ENCODE data around the gene CNN3. TPM values are rescaled to one million over a fixed set of nuclear protein-coding genes. Genes with fewer than 3 reads are reported as not detected.
A peak's percentile ranks its signal among the peaks of the same experiment; 100 is the strongest.

CNN3 gene
- total RNA-seq, 1 donor from 2014 or later: 238 TPM

GRCh38 chr1:94888201-94888600 is 38.7 kb downstream of the CNN3 start:
- Mint-ChIP-seq H3K4me3 (ENCODE audit: unreplicated experiment) (no peak overlapping the region), H3K27ac (ENCODE audit: unreplicated experiment) (no peak overlapping the region), H3K9me3 (ENCODE audit: unreplicated experiment) (no peaks in the 10 kb centered on the region), H3K4me1 (ENCODE audit: unreplicated experiment) (peaks cover 30% of the 10 kb centered on the region), H3K27me3 (ENCODE audit: unreplicated experiment) (no peaks in the 10 kb centered on the region), H3K36me3 (ENCODE audit: unreplicated experiment) (peaks cover 20% of the 10 kb centered on the region)
- no peak for TF ChIP-seq CTCF (IDR thresholded peaks at IDR 0.05)
- no peak for DNase-seq (ENCODE audit: extremely low spot score, unreplicated experiment)

- H3K36me3 Mint-ChIP-seq (ENCODE audit: unreplicated experiment): peaks cover 18% of the 10 kb centered on the region
- no peak overlapping the region for H3K4me3 Mint-ChIP-seq (ENCODE audit: unreplicated experiment)
- peaks cover 33% of the 10 kb centered on the region for H3K4me1 Mint-ChIP-seq (ENCODE audit: unreplicated experiment)
- TF ChIP-seq CTCF (IDR thresholded peaks at IDR 0.05): no peak
- DNase-seq (ENCODE audit: extremely low spot score, unreplicated experiment): no peak
- H3K27me3 Mint-ChIP-seq (ENCODE audit: unreplicated experiment): no peaks in the 10 kb centered on the region
- H3K9me3 Mint-ChIP-seq (ENCODE audit: unreplicated experiment): no peaks in the 10 kb centered on the region
- no peak overlapping the region for H3K27ac Mint-ChIP-seq (ENCODE audit: unreplicated experiment)
These were observed 39.2 kb downstream of the CNN3 start for GRCh38 chr1:94887603-94888171.

GRCh38 chr1:94887106-94887505 is 39.8 kb downstream of the CNN3 start:
- Mint-ChIP-seq H3K27me3 (ENCODE audit: unreplicated experiment) (no peaks in the 10 kb centered on the region), H3K4me3 (ENCODE audit: unreplicated experiment) (no peak overlapping the region), H3K9me3 (ENCODE audit: unreplicated experiment) (no peaks in the 10 kb centered on the region), H3K36me3 (ENCODE audit: unreplicated experiment) (peaks cover 15% of the 10 kb centered on the region), H3K27ac (ENCODE audit: unreplicated experiment) (no peak overlapping the region), H3K4me1 (ENCODE audit: unreplicated experiment) (peaks cover 33% of the 10 kb centered on the region)
- no peak for TF ChIP-seq CTCF (IDR thresholded peaks at IDR 0.05)
- no peak for DNase-seq (ENCODE audit: extremely low spot score, unreplicated experiment)

- no peaks in the 10 kb centered on the region for H3K27me3 Mint-ChIP-seq (ENCODE audit: unreplicated experiment)
- H3K4me3 Mint-ChIP-seq (ENCODE audit: unreplicated experiment): no peak overlapping the region
- H3K4me1 Mint-ChIP-seq (ENCODE audit: unreplicated experiment): peaks cover 33% of the 10 kb centered on the region
- DNase-seq (ENCODE audit: extremely low spot score, unreplicated experiment): no peak
- H3K27ac Mint-ChIP-seq (ENCODE audit: unreplicated experiment): peak overlapping the region; percentile 47
- H3K9me3 Mint-ChIP-seq (ENCODE audit: unreplicated experiment): no peaks in the 10 kb centered on the region
- no peak for TF ChIP-seq CTCF (IDR thresholded peaks at IDR 0.05)
- H3K36me3 Mint-ChIP-seq (ENCODE audit: unreplicated experiment): peaks cover 12% of the 10 kb centered on the region
These were observed 40.5 kb downstream of the CNN3 start for GRCh38 chr1:94886361-94886760.

- Mint-ChIP-seq H3K27me3 (ENCODE audit: unreplicated experiment) (no peaks in the 10 kb centered on the region), H3K4me3 (ENCODE audit: unreplicated experiment) (peak overlapping the region; percentile 48), H3K27ac (ENCODE audit: unreplicated experiment) (peak overlapping the region; percentile 96), H3K9me3 (ENCODE audit: unreplicated experiment) (no peaks in the 10 kb centered on the region), H3K4me1 (ENCODE audit: unreplicated experiment) (peaks cover 33% of the 10 kb centered on the region), H3K36me3 (ENCODE audit: unreplicated experiment) (peaks cover 2% of the 10 kb centered on the region)
- DNase-seq (ENCODE audit: extremely low spot score, unreplicated experiment): no peak
- TF ChIP-seq CTCF (IDR thresholded peaks at IDR 0.05): no peak
These were observed 42.4 kb downstream of the CNN3 start for GRCh38 chr1:94884507-94884906.
